ENCODE results near the gene P2RY14.

Gene P2RY14

GRCh38 chr3:151227807-151228665 lies 50.3 kb downstream of the P2RY14 start:
- peak; percentile 85 for DNase-seq (ENCODE audit: low read depth)
- TF ChIP-seq CTCF (IDR thresholded peaks at IDR 0.05; ENCODE audit: insufficient read depth, low read depth, low read length, missing control alignments), result peak; percentile 86
- no peak overlapping the region for H3K4me3 ChIP-seq (ENCODE audit: low read depth, low read length)

GRCh38 chr3:151227266-151227806 lies 51.0 kb downstream of the P2RY14 start:
- TF ChIP-seq CTCF (IDR thresholded peaks at IDR 0.05; ENCODE audit: insufficient read depth, low read depth, low read length, missing control alignments), result no peak
- DNase-seq (ENCODE audit: low read depth), result no peak
- no peak overlapping the region for H3K4me3 ChIP-seq (ENCODE audit: low read depth, low read length)

GRCh38 chr3:151226825-151227224 lies 51.5 kb downstream of the P2RY14 start:
- H3K4me3 ChIP-seq (ENCODE audit: low read depth, low read length), result no peak overlapping the region
- no peak for DNase-seq (ENCODE audit: low read depth)
- TF ChIP-seq CTCF (IDR thresholded peaks at IDR 0.05; ENCODE audit: insufficient read depth, low read depth, low read length, missing control alignments), result no peak

GRCh38 chr3:151226088-151226563 lies 52.2 kb downstream of the P2RY14 start:
- DNase-seq (ENCODE audit: low read depth), result no peak
- TF ChIP-seq CTCF (IDR thresholded peaks at IDR 0.05; ENCODE audit: insufficient read depth, low read depth, low read length, missing control alignments), result no peak
- H3K4me3 ChIP-seq (ENCODE audit: low read depth, low read length), result no peak overlapping the region

GRCh38 chr3:151225040-151225975 lies 53.0 kb downstream of the P2RY14 start:
- no peak for DNase-seq (ENCODE audit: low read depth)
- no peak overlapping the region for H3K4me3 ChIP-seq (ENCODE audit: low read depth, low read length)
- no peak for TF ChIP-seq CTCF (IDR thresholded peaks at IDR 0.05; ENCODE audit: insufficient read depth, low read depth, low read length, missing control alignments)

GRCh38 chr3:151224268-151224866 lies 54.0 kb downstream of the P2RY14 start:
- DNase-seq (ENCODE audit: low read depth), result no peak
- H3K4me3 ChIP-seq (ENCODE audit: low read depth, low read length), result no peak overlapping the region
- no peak for TF ChIP-seq CTCF (IDR thresholded peaks at IDR 0.05; ENCODE audit: insufficient read depth, low read depth, low read length, missing control alignments)

Data from GM12865 (cell line).